HEK293 (cell line): ENCODE data around the gene PRKCZ.

ENCODE experiments used
- GLIS1 ChIP-seq: fragments of 450-650 bp; formaldehyde crosslinking; IDR thresholded peaks from 2 replicates; pipeline ENCODE4 v1.5.1; 2016; ENCODE audit warnings: missing biosample characterization, missing genetic modification characterization
- SALL2 ChIP-seq: fragments of 450-650 bp; formaldehyde crosslinking; IDR thresholded peaks from 2 replicates; pipeline ENCODE4 v1.5.0; 2017; ENCODE audit warnings: missing biosample characterization, mild to moderate bottlenecking, missing genetic modification characterization, borderline replicate concordance
- TRIM28 ChIP-seq: IDR thresholded peaks from 2 replicates; pipeline ENCODE4 v1.6.1; 2011; ENCODE audit warnings: low read length, control low read depth, borderline replicate concordance
- ZNF114 ChIP-seq: fragments of 450-650 bp; formaldehyde crosslinking; IDR thresholded peaks from 2 replicates; pipeline ENCODE4 v1.5.0; 2017; ENCODE audit warnings: missing biosample characterization, missing genetic modification characterization
- ZNF133 ChIP-seq: fragments of 450-650 bp; formaldehyde crosslinking; IDR thresholded peaks from 2 replicates; pipeline ENCODE4 v1.5.1; 2016; ENCODE audit warnings: missing biosample characterization, missing genetic modification characterization
- ZNF155 ChIP-seq: fragments of 450-650 bp; formaldehyde crosslinking; IDR thresholded peaks from 2 replicates; pipeline ENCODE4 v1.5.1; 2016; ENCODE audit warnings: missing biosample characterization, missing genetic modification characterization
- ZNF221 ChIP-seq: fragments of 450-650 bp; formaldehyde crosslinking; IDR thresholded peaks from 2 replicates; pipeline ENCODE4 v1.5.1; 2017; ENCODE audit warnings: missing biosample characterization, missing genetic modification characterization, borderline replicate concordance
- ZNF239 ChIP-seq: fragments of 450-650 bp; formaldehyde crosslinking; IDR thresholded peaks from 2 replicates; pipeline ENCODE4 v1.5.1; 2016; ENCODE audit warnings: missing biosample characterization, missing genetic modification characterization
- ZNF37A ChIP-seq: fragments of 450-650 bp; IDR thresholded peaks from 2 replicates; pipeline ENCODE4 v1.5.1; 2018; ENCODE audit warnings: missing biosample characterization, missing genetic modification characterization
- ZNF404 ChIP-seq: fragments of 450-650 bp; formaldehyde crosslinking; IDR thresholded peaks from 2 replicates; pipeline ENCODE4 v1.5.1; 2017; ENCODE audit warnings: missing biosample characterization, missing genetic modification characterization
- ZNF426 ChIP-seq: fragments of 450-650 bp; formaldehyde crosslinking; IDR thresholded peaks from 2 replicates; pipeline ENCODE4 v1.5.1; 2017; ENCODE audit warnings: missing biosample characterization, missing genetic modification characterization, mild to moderate bottlenecking, inconsistent platforms, moderate library complexity
- ZNF548 ChIP-seq: fragments of 450-650 bp; formaldehyde crosslinking; IDR thresholded peaks from 2 replicates; pipeline ENCODE4 v1.5.1; 2016; ENCODE audit warnings: missing biosample characterization, missing genetic modification characterization
- ZNF549 ChIP-seq: fragments of 450-650 bp; IDR thresholded peaks from 2 replicates; pipeline ENCODE4 v1.5.1; 2018; ENCODE audit warnings: missing biosample characterization, missing genetic modification characterization, mild to moderate bottlenecking, inconsistent platforms, moderate library complexity
- ZNF558 ChIP-seq: fragments of 450-650 bp; formaldehyde crosslinking; IDR thresholded peaks from 2 replicates; pipeline ENCODE4 v1.5.1; 2016; ENCODE audit warnings: missing biosample characterization, missing genetic modification characterization
- TF ChIP-seq, protein P1 (sequence below): fragments of 450-650 bp; formaldehyde crosslinking; IDR thresholded peaks from 2 replicates; pipeline ENCODE4 v1.5.1; 2016; ENCODE audit warnings: missing biosample characterization, missing genetic modification characterization
- TF ChIP-seq, protein P2 (sequence below): fragments of 450-650 bp; formaldehyde crosslinking; IDR thresholded peaks from 2 replicates; pipeline ENCODE4 v1.5.1; 2016; ENCODE audit warnings: missing biosample characterization, missing genetic modification characterization
- TF ChIP-seq, protein P3 (sequence below): fragments of 450-650 bp; formaldehyde crosslinking; IDR thresholded peaks from 2 replicates; pipeline ENCODE4 v1.5.1; 2017; ENCODE audit warnings: missing biosample characterization, mild to moderate bottlenecking, missing genetic modification characterization, moderate library complexity
- TF ChIP-seq, protein P4 (sequence below): fragments of 450-650 bp; formaldehyde crosslinking; IDR thresholded peaks from 2 replicates; pipeline ENCODE4 v1.5.1; 2016; ENCODE audit warnings: missing biosample characterization, missing genetic modification characterization, borderline replicate concordance
- TF ChIP-seq, protein P5 (sequence below): fragments of 450-650 bp; formaldehyde crosslinking; IDR thresholded peaks from 2 replicates; pipeline ENCODE4 v1.5.1; 2016; ENCODE audit warnings: missing biosample characterization, missing genetic modification characterization, borderline replicate concordance
- TF ChIP-seq, protein P6 (sequence below): fragments of 450-650 bp; formaldehyde crosslinking; IDR thresholded peaks from 2 replicates; pipeline ENCODE4 v1.5.1; 2016; ENCODE audit warnings: missing biosample characterization, missing genetic modification characterization
- TF ChIP-seq, protein P7 (sequence below): fragments of 450-650 bp; formaldehyde crosslinking; IDR thresholded peaks from 2 replicates; pipeline ENCODE4 v1.5.1; 2016; ENCODE audit warnings: missing biosample characterization, missing genetic modification characterization

The PRKCZ gene

DNA sequence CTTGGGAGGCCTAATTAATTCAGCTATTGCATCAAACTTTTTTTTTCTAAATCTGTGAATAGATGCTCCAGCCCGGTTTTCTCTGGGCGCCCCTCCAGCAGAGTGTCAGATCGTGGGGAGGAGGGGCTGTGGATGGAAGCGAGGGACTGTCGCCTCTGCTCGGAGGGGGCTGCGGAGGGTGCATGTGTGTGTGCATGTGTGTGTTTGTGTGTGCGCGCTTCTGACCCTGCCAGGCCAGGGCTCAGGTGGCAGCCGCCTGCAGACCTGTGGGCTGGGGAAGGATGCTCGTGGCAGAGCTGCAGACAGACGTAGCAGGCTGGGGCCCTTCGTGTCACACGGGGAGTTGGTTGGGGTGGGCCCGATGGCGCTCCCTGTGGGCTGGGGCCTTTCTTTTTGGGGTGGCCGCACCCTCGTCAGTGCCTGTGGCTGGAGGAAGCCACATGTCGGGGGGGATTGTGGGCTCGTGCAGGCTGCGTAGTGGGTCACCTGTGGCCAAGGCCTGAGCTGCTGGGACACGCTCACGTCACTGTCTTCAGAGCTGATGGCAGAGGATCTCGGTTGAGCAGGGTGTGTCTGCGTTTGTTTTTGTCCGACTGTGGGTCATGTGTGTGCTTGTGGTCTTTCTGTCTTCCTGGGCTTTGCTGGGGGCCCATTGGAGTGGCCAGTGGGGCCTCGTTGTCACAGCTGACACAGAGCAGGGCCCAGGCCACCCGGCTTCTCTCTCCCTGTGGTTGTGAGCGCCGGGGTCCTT, 180.7 kb downstream of the PRKCZ start (continued):
- TF ChIP-seq, protein P1, sequence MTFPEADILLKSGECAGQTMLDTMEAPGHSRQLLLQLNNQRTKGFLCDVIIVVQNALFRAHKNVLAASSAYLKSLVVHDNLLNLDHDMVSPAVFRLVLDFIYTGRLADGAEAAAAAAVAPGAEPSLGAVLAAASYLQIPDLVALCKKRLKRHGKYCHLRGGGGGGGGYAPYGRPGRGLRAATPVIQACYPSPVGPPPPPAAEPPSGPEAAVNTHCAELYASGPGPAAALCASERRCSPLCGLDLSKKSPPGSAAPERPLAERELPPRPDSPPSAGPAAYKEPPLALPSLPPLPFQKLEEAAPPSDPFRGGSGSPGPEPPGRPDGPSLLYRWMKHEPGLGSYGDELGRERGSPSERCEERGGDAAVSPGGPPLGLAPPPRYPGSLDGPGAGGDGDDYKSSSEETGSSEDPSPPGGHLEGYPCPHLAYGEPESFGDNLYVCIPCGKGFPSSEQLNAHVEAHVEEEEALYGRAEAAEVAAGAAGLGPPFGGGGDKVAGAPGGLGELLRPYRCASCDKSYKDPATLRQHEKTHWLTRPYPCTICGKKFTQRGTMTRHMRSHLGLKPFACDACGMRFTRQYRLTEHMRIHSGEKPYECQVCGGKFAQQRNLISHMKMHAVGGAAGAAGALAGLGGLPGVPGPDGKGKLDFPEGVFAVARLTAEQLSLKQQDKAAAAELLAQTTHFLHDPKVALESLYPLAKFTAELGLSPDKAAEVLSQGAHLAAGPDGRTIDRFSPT (tag by site-specific recombination) = peak; percentile 51
- TF ChIP-seq ZNF426 (no peak), ZNF37A (tag by site-specific recombination) (no peak), ZNF239 (tag by site-specific recombination) (no peak), TRIM28 (no peak), ZNF114 (tag by site-specific recombination) (no peak), ZNF549 (no peak), GLIS1 (tag by site-specific recombination) (peak; percentile 96), ZNF404 (no peak), ZNF133 (tag by site-specific recombination) (no peak), ZNF558 (no peak), ZNF221 (no peak), ZNF548 (tag by site-specific recombination) (no peak), SALL2 (tag by site-specific recombination) (no peak), ZNF155 (no peak)
- TF ChIP-seq, protein P2, sequence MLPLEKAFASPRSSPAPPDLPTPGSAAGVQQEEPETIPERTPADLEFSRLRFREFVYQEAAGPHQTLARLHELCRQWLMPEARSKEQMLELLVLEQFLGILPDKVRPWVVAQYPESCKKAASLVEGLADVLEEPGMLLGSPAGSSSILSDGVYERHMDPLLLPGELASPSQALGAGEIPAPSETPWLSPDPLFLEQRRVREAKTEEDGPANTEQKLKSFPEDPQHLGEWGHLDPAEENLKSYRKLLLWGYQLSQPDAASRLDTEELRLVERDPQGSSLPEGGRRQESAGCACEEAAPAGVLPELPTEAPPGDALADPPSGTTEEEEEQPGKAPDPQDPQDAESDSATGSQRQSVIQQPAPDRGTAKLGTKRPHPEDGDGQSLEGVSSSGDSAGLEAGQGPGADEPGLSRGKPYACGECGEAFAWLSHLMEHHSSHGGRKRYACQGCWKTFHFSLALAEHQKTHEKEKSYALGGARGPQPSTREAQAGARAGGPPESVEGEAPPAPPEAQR = no peak
- TF ChIP-seq, protein P3, sequence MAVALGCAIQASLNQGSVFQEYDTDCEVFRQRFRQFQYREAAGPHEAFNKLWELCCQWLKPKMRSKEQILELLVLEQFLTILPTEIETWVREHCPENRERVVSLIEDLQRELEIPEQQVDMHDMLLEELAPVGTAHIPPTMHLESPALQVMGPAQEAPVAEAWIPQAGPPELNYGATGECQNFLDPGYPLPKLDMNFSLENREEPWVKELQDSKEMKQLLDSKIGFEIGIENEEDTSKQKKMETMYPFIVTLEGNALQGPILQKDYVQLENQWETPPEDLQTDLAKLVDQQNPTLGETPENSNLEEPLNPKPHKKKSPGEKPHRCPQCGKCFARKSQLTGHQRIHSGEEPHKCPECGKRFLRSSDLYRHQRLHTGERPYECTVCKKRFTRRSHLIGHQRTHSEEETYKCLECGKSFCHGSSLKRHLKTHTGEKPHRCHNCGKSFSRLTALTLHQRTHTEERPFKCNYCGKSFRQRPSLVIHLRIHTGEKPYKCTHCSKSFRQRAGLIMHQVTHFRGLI (tag by site-specific recombination) = no peak
- TF ChIP-seq, protein P4, sequence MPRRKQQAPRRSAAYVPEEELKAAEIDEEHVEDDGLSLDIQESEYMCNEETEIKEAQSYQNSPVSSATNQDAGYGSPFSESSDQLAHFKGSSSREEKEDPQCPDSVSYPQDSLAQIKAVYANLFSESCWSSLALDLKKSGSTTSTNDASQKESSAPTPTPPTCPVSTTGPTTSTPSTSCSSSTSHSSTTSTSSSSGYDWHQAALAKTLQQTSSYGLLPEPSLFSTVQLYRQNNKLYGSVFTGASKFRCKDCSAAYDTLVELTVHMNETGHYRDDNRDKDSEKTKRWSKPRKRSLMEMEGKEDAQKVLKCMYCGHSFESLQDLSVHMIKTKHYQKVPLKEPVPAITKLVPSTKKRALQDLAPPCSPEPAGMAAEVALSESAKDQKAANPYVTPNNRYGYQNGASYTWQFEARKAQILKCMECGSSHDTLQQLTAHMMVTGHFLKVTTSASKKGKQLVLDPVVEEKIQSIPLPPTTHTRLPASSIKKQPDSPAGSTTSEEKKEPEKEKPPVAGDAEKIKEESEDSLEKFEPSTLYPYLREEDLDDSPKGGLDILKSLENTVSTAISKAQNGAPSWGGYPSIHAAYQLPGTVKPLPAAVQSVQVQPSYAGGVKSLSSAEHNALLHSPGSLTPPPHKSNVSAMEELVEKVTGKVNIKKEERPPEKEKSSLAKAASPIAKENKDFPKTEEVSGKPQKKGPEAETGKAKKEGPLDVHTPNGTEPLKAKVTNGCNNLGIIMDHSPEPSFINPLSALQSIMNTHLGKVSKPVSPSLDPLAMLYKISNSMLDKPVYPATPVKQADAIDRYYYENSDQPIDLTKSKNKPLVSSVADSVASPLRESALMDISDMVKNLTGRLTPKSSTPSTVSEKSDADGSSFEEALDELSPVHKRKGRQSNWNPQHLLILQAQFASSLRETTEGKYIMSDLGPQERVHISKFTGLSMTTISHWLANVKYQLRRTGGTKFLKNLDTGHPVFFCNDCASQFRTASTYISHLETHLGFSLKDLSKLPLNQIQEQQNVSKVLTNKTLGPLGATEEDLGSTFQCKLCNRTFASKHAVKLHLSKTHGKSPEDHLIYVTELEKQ (tag by site-specific recombination) = peak; percentile 32; the same call in 1 of the 2 replicates
- TF ChIP-seq, protein P5, sequence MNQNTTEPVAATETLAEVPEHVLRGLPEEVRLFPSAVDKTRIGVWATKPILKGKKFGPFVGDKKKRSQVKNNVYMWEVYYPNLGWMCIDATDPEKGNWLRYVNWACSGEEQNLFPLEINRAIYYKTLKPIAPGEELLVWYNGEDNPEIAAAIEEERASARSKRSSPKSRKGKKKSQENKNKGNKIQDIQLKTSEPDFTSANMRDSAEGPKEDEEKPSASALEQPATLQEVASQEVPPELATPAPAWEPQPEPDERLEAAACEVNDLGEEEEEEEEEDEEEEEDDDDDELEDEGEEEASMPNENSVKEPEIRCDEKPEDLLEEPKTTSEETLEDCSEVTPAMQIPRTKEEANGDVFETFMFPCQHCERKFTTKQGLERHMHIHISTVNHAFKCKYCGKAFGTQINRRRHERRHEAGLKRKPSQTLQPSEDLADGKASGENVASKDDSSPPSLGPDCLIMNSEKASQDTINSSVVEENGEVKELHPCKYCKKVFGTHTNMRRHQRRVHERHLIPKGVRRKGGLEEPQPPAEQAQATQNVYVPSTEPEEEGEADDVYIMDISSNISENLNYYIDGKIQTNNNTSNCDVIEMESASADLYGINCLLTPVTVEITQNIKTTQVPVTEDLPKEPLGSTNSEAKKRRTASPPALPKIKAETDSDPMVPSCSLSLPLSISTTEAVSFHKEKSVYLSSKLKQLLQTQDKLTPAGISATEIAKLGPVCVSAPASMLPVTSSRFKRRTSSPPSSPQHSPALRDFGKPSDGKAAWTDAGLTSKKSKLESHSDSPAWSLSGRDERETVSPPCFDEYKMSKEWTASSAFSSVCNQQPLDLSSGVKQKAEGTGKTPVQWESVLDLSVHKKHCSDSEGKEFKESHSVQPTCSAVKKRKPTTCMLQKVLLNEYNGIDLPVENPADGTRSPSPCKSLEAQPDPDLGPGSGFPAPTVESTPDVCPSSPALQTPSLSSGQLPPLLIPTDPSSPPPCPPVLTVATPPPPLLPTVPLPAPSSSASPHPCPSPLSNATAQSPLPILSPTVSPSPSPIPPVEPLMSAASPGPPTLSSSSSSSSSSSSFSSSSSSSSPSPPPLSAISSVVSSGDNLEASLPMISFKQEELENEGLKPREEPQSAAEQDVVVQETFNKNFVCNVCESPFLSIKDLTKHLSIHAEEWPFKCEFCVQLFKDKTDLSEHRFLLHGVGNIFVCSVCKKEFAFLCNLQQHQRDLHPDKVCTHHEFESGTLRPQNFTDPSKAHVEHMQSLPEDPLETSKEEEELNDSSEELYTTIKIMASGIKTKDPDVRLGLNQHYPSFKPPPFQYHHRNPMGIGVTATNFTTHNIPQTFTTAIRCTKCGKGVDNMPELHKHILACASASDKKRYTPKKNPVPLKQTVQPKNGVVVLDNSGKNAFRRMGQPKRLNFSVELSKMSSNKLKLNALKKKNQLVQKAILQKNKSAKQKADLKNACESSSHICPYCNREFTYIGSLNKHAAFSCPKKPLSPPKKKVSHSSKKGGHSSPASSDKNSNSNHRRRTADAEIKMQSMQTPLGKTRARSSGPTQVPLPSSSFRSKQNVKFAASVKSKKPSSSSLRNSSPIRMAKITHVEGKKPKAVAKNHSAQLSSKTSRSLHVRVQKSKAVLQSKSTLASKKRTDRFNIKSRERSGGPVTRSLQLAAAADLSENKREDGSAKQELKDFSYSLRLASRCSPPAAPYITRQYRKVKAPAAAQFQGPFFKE = no peak
- TF ChIP-seq, protein P6, sequence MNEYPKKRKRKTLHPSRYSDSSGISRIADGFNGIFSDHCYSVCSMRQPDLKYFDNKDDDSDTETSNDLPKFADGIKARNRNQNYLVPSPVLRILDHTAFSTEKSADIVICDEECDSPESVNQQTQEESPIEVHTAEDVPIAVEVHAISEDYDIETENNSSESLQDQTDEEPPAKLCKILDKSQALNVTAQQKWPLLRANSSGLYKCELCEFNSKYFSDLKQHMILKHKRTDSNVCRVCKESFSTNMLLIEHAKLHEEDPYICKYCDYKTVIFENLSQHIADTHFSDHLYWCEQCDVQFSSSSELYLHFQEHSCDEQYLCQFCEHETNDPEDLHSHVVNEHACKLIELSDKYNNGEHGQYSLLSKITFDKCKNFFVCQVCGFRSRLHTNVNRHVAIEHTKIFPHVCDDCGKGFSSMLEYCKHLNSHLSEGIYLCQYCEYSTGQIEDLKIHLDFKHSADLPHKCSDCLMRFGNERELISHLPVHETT (tag by site-specific recombination) = no peak
- TF ChIP-seq, protein P7, sequence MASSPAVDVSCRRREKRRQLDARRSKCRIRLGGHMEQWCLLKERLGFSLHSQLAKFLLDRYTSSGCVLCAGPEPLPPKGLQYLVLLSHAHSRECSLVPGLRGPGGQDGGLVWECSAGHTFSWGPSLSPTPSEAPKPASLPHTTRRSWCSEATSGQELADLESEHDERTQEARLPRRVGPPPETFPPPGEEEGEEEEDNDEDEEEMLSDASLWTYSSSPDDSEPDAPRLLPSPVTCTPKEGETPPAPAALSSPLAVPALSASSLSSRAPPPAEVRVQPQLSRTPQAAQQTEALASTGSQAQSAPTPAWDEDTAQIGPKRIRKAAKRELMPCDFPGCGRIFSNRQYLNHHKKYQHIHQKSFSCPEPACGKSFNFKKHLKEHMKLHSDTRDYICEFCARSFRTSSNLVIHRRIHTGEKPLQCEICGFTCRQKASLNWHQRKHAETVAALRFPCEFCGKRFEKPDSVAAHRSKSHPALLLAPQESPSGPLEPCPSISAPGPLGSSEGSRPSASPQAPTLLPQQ (tag by site-specific recombination) = peak; percentile 49
